Aorta (tissue), 5 donors: ENCODE data around the gene HOMEZ. TPM values are rescaled to one million over a fixed set of nuclear protein-coding genes. Genes with fewer than 3 reads are reported as not detected.
"Not testable (repeated sequence)": the region's sequence is repeated elsewhere in the genome, so short reads cannot be mapped to it uniquely, and the experiment has no call there.

ENCODE experiments used
- ATAC-seq: fragments of 200-7000 bp; cut with Tn5 transposase; one replicate; pipeline ENCODE4 v1.9.1; 2022; ENCODE audit warnings: moderate library complexity; ENCODE audit not compliant: low FRiP score
- DNase-seq, 2 donors: peaks; one replicate each; pipeline ENCODE4 v3.0.0-alpha.2; 2020
- H3K27ac ChIP-seq, 2 donors: one replicate each; pipeline ENCODE4 v1.5.1; 2013; ENCODE audit warnings: low read length in 2 of 2, mild to moderate bottlenecking in 2 of 2, moderate library complexity in 2 of 2, control low read depth in 1 of 2, inconsistent platforms in 1 of 2, low read depth in 1 of 2
- H3K27me3 ChIP-seq, 2 donors: one replicate each; pipeline ENCODE4 v1.6.1; 2013; ENCODE audit warnings: control low read depth in 1 of 2, low read length in 1 of 2, mild to moderate bottlenecking in 1 of 2, moderate library complexity in 1 of 2; ENCODE audit not compliant: insufficient read depth in 2 of 2, control insufficient read depth in 1 of 2
- H3K36me3 ChIP-seq, 2 donors: one replicate each; pipeline ENCODE4 v1.6.1; 2013; ENCODE audit warnings: control low read depth in 1 of 2, low read length in 1 of 2, mild to moderate bottlenecking in 1 of 2; ENCODE audit not compliant: insufficient read depth in 2 of 2, control insufficient read depth in 1 of 2
- H3K4me1 ChIP-seq, 2 donors: one replicate each; pipeline ENCODE4 v1.6.1; 2013; ENCODE audit warnings: low read length in 2 of 2, control low read depth in 1 of 2, mild to moderate bottlenecking in 1 of 2, moderate library complexity in 1 of 2; ENCODE audit not compliant: insufficient read depth in 2 of 2, control insufficient read depth in 1 of 2
- H3K4me3 ChIP-seq, 2 donors: one replicate each; pipeline ENCODE4 v1.5.1; 2013; ENCODE audit warnings: low read length in 2 of 2, control low read depth in 1 of 2, mild to moderate bottlenecking in 1 of 2
- H3K9me3 ChIP-seq: one replicate; pipeline ENCODE4 v1.6.1; 2013; ENCODE audit warnings: mild to moderate bottlenecking, low read length; ENCODE audit not compliant: control insufficient read depth
- WGBS, 2 donors: extraction: QIAGEN DNeasy Blood & Tissue Kit; methylation state at CpG; one replicate each; pipeline ENCODE4 v1.1.7; 2013; 5-methylcytosine and 5-hydroxymethylcytosine counted together
- intact Hi-C, 2 donors: fragments of 100-400 bp; cut with DNase I; formaldehyde crosslinking; loops; one replicate each; pipeline versions ENCODE4 v1.14.2 to v1.15.0; 2022
- polyA plus RNA-seq, 2 donors: library from polyadenylated mRNA; stranded (reverse); fragments of 200-250 nt; gene quantifications; one replicate each; pipeline ENCODE4 v1.2.3, GENCODE V29; 2013
- total RNA-seq, 2 donors: library from RNA; stranded (reverse); fragmentation: NEBNext Ultra II Directional; extraction: Animal tissue kit (Norgen Biotek cat#: 25700); gene quantifications; one replicate each; pipeline ENCODE4 v1.2.1, GENCODE V29; 2021
- donor health status: healthy with polysubstance abuse.
- donor health status: Bipolar disorder and iron deficiency.
- donor health status: DM: no; HTN: no; CAD: no.
- donor health status: DM: no; HTN: no; CAD: no.
- donor health status: DM: yes; HTN: yes; CAD: no.

Gene HOMEZ
- total and polyA plus RNA-seq, 4 donors = 1.9 to 10.6 (median 4.3) TPM

DNA sequence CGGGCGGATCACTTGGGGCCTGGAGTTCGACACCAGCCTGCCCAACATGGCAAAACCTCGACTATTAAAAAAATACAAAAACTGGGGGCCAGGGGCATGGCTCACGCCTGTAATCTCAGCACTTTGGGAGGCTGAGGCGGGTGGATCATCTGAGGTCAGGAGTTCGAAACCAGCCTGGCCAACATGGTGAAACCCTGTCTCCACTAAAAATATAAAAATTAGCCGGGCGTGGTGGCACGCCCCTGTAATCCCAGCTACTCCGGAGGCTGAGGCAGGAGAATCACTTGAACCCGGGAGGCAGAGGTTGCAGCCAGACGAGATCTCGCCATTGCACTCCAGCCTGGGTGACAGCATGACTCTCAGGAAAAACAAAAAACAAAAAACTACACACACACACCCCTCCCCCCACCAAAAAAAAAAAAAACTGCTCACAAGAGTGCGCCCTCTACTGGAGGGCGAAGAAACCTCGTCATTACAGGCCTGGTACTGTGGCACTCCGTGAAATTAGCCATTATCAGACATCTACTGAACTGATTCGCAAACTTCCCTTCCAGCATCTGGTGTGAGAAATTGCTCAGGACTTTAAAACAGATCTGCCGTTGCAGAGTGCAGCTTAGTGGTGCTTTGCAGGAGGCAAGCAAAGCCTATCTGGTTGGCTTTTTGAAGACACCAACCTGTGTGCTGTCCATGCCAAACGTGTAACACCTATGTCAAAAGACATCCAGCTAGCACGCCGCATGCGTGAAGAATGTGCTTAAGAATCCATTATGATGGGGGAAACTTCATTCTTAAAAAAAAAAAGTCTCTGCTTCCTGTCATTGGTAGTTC, 9.0 kb upstream of the HOMEZ start:
- intact Hi-C loops = loop anchor here (2.0 to 10.0 kb wide), 2 partner anchors 30 to 170 kb away; no protein-coding TSS in a partner anchor
- H3K4me3 ChIP-seq = no peak overlapping the region
- H3K4me1 ChIP-seq = peaks cover 0 to 2% of the 10 kb centered on the region in 2 donors
- ATAC-seq = peak; percentile 83
- no peak for DNase-seq
- 23 to 25% methylated on average over 24 of the region's 24 CpGs for WGBS, 2 donors
- no peaks in the 10 kb centered on the region for H3K36me3 ChIP-seq
- H3K27ac ChIP-seq = no peak overlapping the region
- no peaks in the 10 kb centered on the region for H3K9me3 ChIP-seq
- no peaks in the 10 kb centered on the region for H3K27me3 ChIP-seq

DNA sequence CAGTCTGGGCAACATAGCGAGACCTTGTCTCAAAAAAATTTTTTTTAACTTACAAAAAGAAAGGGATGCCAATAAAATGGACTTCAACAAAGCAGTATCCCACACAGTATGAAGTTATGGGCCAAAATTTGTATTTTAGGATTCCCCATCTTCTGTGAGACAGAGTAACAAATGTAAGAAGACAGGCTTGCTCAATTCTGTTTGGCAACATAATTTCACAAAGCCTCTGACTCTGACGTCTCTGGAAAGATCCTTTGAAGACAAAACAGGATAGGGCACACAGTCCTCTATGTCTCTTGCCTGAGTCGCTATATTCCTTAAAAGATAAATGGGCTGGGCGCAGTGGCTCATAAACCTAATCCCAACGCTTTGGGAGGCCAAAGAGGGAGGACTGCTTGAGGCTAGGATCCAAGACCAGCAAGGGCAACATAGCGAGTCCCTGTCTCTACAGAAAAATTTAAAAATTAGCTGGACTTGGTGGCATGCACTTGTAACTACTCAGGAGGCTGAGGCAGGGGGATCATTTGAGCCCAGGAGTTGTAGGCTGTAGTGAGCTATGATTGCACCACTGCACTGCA, 1.1 kb upstream of the HOMEZ start:
- no peak for DNase-seq
- intact Hi-C loops = loop anchor here in 1 of 2 donors (1.0 kb wide), 1 partner anchor 33 kb away; no protein-coding TSS in a partner anchor
- no peak for ATAC-seq
- H3K4me3 ChIP-seq = peak overlapping the region; percentile 41 to 70
- whole genome bisulfite sequencing, 2 donors = 39 to 49% methylated on average over 6 of the region's 6 CpGs
- no peaks in the 10 kb centered on the region for H3K4me1 ChIP-seq
- no peaks in the 10 kb centered on the region for H3K27me3 ChIP-seq
- H3K9me3 ChIP-seq = no peaks in the 10 kb centered on the region
- no peaks in the 10 kb centered on the region for H3K36me3 ChIP-seq
- H3K27ac ChIP-seq = peak overlapping the region; percentile 65 to 76

DNA sequence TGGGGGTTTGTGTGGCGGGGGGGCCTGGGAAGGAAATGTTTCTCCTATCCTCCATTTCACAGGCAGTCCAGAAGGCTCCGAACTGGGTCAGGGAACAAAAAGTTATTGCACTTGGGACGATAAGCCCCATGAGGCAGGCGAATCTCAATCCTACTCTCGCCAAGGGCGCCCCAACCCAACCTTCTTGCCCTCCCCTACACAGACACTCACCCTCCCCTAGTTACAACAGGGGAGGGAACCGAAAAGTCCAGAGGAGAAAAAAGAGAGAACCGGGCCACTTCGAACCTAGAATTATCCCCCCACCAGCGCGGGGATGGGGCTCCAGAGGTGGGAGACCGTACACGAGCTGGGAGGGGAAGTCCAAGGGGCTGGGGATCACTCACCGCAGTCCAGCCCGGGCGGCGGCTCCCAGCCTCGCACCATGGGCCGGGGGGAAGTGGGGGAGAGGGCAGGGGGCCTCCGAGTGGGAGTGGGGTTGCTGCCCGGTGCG, 357 bp downstream of the HOMEZ start:
- ATAC-seq (peak; percentile 37), DNase-seq (no peak)
- H3K4me1 ChIP-seq = no peaks in the 10 kb centered on the region
- H3K4me3 ChIP-seq = peak overlapping the region; percentile 70 to 79
- intact Hi-C loops = loop anchor here in 1 of 2 donors (1.0 kb wide), 1 partner anchor 35 kb away; no protein-coding TSS in a partner anchor
- H3K27ac ChIP-seq = peak overlapping the region in 1 of 2 donors; percentile 77
- H3K36me3 ChIP-seq = no peaks in the 10 kb centered on the region
- no peaks in the 10 kb centered on the region for H3K27me3 ChIP-seq
- H3K9me3 ChIP-seq = no peaks in the 10 kb centered on the region
- 0% methylated on average over 17 to 22 of the region's 22 CpGs for WGBS, 2 donors

DNA sequence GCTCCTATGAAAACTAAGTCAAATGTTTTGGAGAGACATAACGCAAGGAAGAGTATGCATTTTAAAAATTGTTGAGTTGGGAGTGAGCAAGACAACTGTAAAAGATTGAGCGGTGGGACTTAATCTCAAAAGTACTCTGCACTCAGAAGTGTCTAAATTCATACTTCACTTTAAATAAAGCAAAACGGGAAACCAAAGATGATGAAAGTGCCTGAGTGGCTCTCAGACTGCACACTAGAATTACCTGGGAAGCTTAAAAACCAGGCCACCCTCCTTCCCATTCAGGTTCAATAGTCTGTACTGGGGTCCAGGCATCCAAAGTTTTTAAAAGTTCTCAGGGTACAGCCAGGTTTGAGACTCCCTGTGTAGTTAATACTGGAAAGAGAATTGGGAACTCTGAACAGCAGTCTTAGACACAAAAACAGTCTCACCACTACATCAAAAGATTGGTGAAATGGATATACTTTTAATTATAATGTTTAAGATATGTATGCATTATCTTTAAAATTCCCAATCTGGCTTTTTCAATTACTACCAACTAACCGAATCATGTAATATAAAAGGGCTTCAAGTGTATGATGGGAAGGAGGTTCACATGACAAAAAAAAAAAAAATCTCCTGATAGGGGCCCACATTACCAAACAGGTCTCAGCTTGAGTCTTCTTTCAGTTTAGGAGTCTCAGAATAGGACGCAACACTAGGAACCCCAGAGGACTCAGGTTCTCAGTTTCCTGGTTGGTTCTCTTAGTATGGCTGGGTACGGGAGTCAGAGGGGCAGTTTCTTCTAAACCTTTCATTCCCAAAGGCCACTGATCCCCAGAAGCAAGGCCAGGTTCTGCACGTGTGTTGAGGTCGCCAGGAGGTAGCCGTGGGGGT, 1.0 kb downstream of the HOMEZ start:
- Histone ChIP-seq H3K36me3 (no peaks in the 10 kb centered on the region), H3K27me3 (no peaks in the 10 kb centered on the region), H3K4me3 (peak overlapping the region; percentile 70 to 79), H3K9me3 (no peaks in the 10 kb centered on the region), H3K4me1 (no peaks in the 10 kb centered on the region), H3K27ac (peak overlapping the region in 1 of 2 donors; percentile 77)
- DNase-seq (no peak), ATAC-seq (no peak)
- WGBS, 2 donors = 24 to 26% methylated on average over 9 of the region's 9 CpGs
- intact Hi-C loops = no loop called here

DNA sequence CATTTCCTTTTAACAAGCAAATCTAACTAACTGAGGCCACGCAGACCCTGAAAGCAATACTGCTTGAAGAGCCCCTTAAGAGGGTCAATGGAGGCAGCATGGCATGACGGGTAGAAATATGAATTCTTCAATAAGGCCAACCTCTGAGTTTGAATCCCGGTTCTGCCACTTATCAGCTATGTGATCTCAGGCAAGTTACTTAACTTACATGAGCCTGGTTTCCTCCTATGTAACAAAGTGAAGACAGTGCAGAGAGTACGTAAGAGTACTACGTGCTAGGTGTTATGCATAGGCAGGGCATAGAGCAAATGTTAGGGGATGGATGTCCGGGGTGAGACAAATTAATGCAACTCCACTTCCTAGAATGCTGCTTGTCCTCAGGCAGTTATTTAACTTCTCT, 4.7 kb downstream of the HOMEZ start:
- no peak for DNase-seq
- Histone ChIP-seq H3K27ac (no peak overlapping the region), H3K9me3 (no peaks in the 10 kb centered on the region), H3K27me3 (no peaks in the 10 kb centered on the region), H3K4me3 (no peak overlapping the region), H3K36me3 (no peaks in the 10 kb centered on the region), H3K4me1 (no peaks in the 10 kb centered on the region)
- ATAC-seq = no peak
- intact Hi-C loops = no loop called here
- 93 to 96% methylated on average over 6 of the region's 6 CpGs for WGBS, 2 donors

DNA sequence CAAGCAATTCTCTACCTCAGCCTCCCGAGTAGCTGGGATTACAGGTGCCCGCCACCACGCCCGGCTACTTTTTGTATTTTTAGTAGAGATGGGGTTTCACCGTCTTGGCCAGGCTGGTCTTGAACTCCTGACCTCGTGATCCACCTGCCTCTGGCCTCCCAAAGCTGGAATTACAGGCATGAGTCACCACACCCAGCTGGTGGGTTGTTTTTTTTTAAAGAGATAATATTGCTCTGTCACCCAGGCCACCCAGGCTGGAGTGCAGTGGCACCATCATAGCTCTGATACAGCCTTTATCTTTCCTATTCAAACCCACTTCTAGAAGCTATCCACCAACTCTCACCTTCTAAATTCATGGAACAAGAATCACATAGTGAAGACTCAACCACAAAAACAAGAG, 8.0 kb downstream of the HOMEZ start:
- H3K27ac ChIP-seq, H3K27me3 ChIP-seq, H3K9me3 ChIP-seq, DNase-seq, H3K4me1 ChIP-seq, ATAC-seq, H3K4me3 ChIP-seq, H3K36me3 ChIP-seq, intact Hi-C loops: not testable (repeated sequence)
- WGBS, 2 donors = 92 to 96% methylated on average over 6 of the region's 6 CpGs

DNA sequence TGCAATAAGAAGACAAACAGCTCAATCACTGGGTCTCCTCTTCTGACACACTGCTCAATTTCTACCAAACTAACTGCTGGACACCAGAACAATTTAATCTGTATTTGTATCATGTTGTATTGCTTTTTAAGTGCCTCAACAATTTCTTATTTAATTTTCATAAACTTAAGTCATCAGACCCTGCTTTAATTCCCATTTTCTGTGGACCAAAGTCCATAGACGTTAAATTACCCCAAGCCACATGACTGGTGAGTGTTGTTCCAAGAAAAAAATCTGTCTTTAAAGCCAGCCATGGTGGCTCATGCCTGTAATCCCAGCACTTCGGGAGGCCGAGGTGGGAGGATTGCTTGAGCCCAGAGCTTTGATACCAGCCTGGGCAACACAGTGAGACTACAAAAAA, 8.7 kb downstream of the HOMEZ start:
- H3K4me1 ChIP-seq = no peaks in the 10 kb centered on the region
- intact Hi-C loops = no loop called here
- H3K36me3 ChIP-seq = no peaks in the 10 kb centered on the region
- DNase-seq (no peak), ATAC-seq (no peak)
- H3K27ac ChIP-seq = no peak overlapping the region
- 74 to 75% methylated on average over 3 of the region's 3 CpGs for WGBS, 2 donors
- H3K9me3 ChIP-seq = no peaks in the 10 kb centered on the region
- H3K4me3 ChIP-seq = no peak overlapping the region
- H3K27me3 ChIP-seq = no peaks in the 10 kb centered on the region

DNA sequence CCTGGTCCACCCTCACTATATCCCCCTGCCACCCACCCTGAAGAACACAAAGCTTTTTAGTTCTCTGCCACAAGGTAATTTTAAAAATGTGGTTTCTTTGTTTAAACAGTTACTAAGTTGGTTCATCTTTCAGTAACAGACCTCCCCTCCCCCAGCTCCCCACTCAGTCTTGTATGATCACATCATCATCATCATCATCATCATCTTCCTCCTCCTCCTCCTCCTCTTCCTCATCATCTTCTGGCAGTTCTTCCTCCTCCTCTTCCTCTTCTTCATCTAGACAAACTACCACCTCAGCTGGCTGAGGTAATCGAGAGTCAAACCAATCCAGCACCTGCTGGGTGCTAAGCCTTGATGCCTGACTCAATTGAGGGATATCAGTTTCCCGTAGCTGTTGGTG, 10.5 kb downstream of the HOMEZ start:
- H3K36me3 ChIP-seq = no peaks in the 10 kb centered on the region
- ATAC-seq = no peak
- intact Hi-C loops = no loop called here
- no peaks in the 10 kb centered on the region for H3K27me3 ChIP-seq
- no peaks in the 10 kb centered on the region for H3K4me1 ChIP-seq
- H3K4me3 ChIP-seq = no peak overlapping the region
- WGBS, 2 donors = 94 to 95% methylated on average over 2 of the region's 2 CpGs
- no peaks in the 10 kb centered on the region for H3K9me3 ChIP-seq
- no peak overlapping the region for H3K27ac ChIP-seq
- DNase-seq = no peak
